Glutamatergic neuron (in vitro differentiated cells): Measurements from ENCODE around the gene PCDHB11. TPM values are rescaled to one million over a fixed set of nuclear protein-coding genes. Genes with fewer than 3 reads are reported as not detected.
"Not testable (repeated sequence)": the region's sequence is repeated elsewhere in the genome, so short reads cannot be mapped to it uniquely, and the experiment has no call there.

ENCODE experiments used
- DNase-seq: peaks from one replicate; pipeline ENCODE4 v3.0.0; 2022
- H3K27ac Mint-ChIP-seq: one replicate; pipeline ENCODE4 v1.8.0; 2020; ENCODE audit warnings: mild to moderate bottlenecking, mixed read lengths, inconsistent platforms; ENCODE audit not compliant: unreplicated experiment
- H3K27me3 Mint-ChIP-seq: one replicate; pipeline ENCODE4 v1.8.0; 2020; ENCODE audit warnings: mild to moderate bottlenecking, moderate library complexity, mixed read lengths, inconsistent platforms; ENCODE audit not compliant: unreplicated experiment
- H3K36me3 Mint-ChIP-seq: one replicate; pipeline ENCODE4 v1.8.0; 2020; ENCODE audit warnings: mild to moderate bottlenecking, mixed read lengths, inconsistent platforms; ENCODE audit not compliant: unreplicated experiment
- H3K4me1 Mint-ChIP-seq: one replicate; pipeline ENCODE4 v1.8.0; 2020; ENCODE audit warnings: mild to moderate bottlenecking, low read depth, mixed read lengths, inconsistent platforms; ENCODE audit not compliant: unreplicated experiment
- H3K4me3 Mint-ChIP-seq: one replicate; pipeline ENCODE4 v1.8.0; 2020; ENCODE audit warnings: mild to moderate bottlenecking, mixed read lengths, inconsistent platforms; ENCODE audit not compliant: unreplicated experiment
- H3K9me3 Mint-ChIP-seq: one replicate; pipeline ENCODE4 v1.8.0; 2020; ENCODE audit warnings: mild to moderate bottlenecking, moderate library complexity, mixed read lengths, inconsistent platforms; ENCODE audit not compliant: unreplicated experiment
- CTCF ChIP-seq: fragments of 200-600 bp; sonication (generic); IDR thresholded peaks from one replicate; pipeline ENCODE4 v1.5.0; 2021; ENCODE audit not compliant: partially characterized antibody, unreplicated experiment
- total RNA-seq: library from RNA; stranded (reverse); fragmentation: NEBNext Ultra II Directional; extraction: Animal tissue kit (Norgen Biotek cat#: 25700); gene quantifications from one replicate; pipeline ENCODE4 v1.2.1, GENCODE V29; 2021; ENCODE audit not compliant: unreplicated experiment

PCDHB11 gene
- total RNA-seq, 1 donor from 2014 or later: 10.6 TPM

GRCh38 chr5:141208478-141208877 is 9.1 kb downstream of the PCDHB11 start, which contains the start of gene PCDHB12:
Gene PCDHB12 (plus strand): TSS chr5:141208719. CDS start chr5:141208908, 189 bp downstream.
- Mint-ChIP-seq H3K9me3 (peaks cover 20% of the 10 kb centered on the region), H3K4me3 (peak within 1 kb of the TSS; percentile 82), H3K36me3 (peaks cover 30% of the 10 kb centered on the region), H3K4me1 (no peaks in the 10 kb centered on the region), H3K27ac (peak within 1 kb of the TSS; percentile 95), H3K27me3 (peaks cover 11% of the 10 kb centered on the region)
- peak; percentile 47 for TF ChIP-seq CTCF
- DNase-seq: peak; percentile 37

- Mint-ChIP-seq H3K36me3 (peaks cover 43% of the 10 kb centered on the region), H3K9me3 (peaks cover 30% of the 10 kb centered on the region), H3K27me3 (peaks cover 16% of the 10 kb centered on the region)
- DNase-seq, H3K4me3 Mint-ChIP-seq, H3K27ac Mint-ChIP-seq, H3K4me1 Mint-ChIP-seq: not testable (repeated sequence)
Observed at GRCh38 chr5:141210281-141210680, 10.9 kb downstream of the PCDHB11 start.

- Mint-ChIP-seq H3K36me3 (peaks cover 45% of the 10 kb centered on the region), H3K9me3 (peaks cover 31% of the 10 kb centered on the region), H3K4me3 (peak overlapping the region; percentile 46), H3K27me3 (peaks cover 16% of the 10 kb centered on the region)
- not testable (repeated sequence) for DNase-seq, H3K27ac Mint-ChIP-seq, H3K4me1 Mint-ChIP-seq
Observed at GRCh38 chr5:141210849-141211248, 11.4 kb downstream of the PCDHB11 start.

GRCh38 chr5:141213656-141214339 is 14.4 kb downstream of the PCDHB11 start, which contains the start of gene PCDHB13:
Gene PCDHB13 (plus strand): TSS chr5:141213919. CDS start chr5:141214124, 205 bp downstream.
- peak; percentile 28 for TF ChIP-seq CTCF
- not testable (repeated sequence) for H3K4me1 Mint-ChIP-seq, H3K27ac Mint-ChIP-seq
- peak; percentile 63 for DNase-seq
- Mint-ChIP-seq H3K36me3 (peaks cover 52% of the 10 kb centered on the region), H3K4me3 (peak within 1 kb of the TSS; percentile 75), H3K27me3 (peaks cover 13% of the 10 kb centered on the region), H3K9me3 (peaks cover 35% of the 10 kb centered on the region)

- not testable (repeated sequence) for H3K4me1 Mint-ChIP-seq, DNase-seq, H3K4me3 Mint-ChIP-seq, H3K27ac Mint-ChIP-seq
- Mint-ChIP-seq H3K36me3 (peaks cover 45% of the 10 kb centered on the region), H3K27me3 (peaks cover 11% of the 10 kb centered on the region), H3K9me3 (peaks cover 29% of the 10 kb centered on the region)
Observed at GRCh38 chr5:141214583-141214982, 15.2 kb downstream of the PCDHB11 start.

GRCh38 chr5:141215504-141215903 is 16.1 kb downstream of the PCDHB11 start:
- not testable (repeated sequence) for H3K27ac Mint-ChIP-seq, H3K4me3 Mint-ChIP-seq, DNase-seq, H3K4me1 Mint-ChIP-seq, H3K27me3 Mint-ChIP-seq
- Mint-ChIP-seq H3K9me3 (peaks cover 24% of the 10 kb centered on the region), H3K36me3 (peaks cover 39% of the 10 kb centered on the region)

GRCh38 chr5:141216035-141216434 is 16.6 kb downstream of the PCDHB11 start:
- not testable (repeated sequence) for H3K27ac Mint-ChIP-seq, H3K4me3 Mint-ChIP-seq, DNase-seq, H3K4me1 Mint-ChIP-seq, H3K27me3 Mint-ChIP-seq
- Mint-ChIP-seq H3K9me3 (peaks cover 22% of the 10 kb centered on the region), H3K36me3 (peaks cover 36% of the 10 kb centered on the region)
